Measurements from ENCODE around the gene MRPS23. TPM values are rescaled to one million over a fixed set of nuclear protein-coding genes. Genes with fewer than 3 reads are reported as not detected.

MRPS23 gene
- total and polyA plus RNA-seq, 9 of the 15 experiments (the other 6 are each of a cell fraction or from before 2014, with no cell fraction given), result 59.1 to 298 (median 98.8) TPM

DNA sequence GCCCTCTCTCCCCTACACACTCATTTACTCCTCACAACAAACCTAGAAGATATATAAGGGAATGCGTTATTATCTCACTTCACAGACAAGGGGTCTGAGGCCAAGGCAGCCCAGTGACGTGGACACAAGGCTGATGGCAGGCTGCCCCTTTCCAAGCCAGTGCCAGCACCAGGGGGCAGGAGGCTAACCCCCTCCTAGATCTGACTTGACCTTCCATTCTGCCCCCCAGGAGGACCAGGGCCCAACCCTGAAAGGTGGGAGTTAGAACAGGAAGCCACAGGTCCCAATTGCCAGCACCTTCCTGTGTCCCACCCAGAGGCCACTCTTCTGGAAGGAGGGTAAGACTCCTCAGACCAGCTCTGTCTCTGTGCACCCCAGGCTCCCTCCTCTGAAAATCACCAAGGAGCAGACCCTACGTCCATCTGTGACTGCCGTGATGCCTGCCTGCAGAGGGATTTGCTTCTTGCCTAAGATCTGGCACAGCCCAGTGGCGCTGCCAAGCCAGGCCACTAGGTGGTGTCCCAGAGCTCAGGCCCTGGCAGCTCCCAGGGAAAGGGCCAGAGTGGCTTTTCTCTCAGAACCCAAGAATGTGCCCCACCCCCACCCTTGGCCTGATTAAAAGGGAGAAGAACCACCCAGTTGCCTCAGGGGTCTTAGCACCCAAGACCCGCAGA lies 42.4 kb upstream of the MRPS23 start:
- no peaks in the 10 kb centered on the region; the same call in none of the 2 replicates for H4K20me1 ChIP-seq (replicated peaks; ENCODE audit: control insufficient read depth, insufficient read depth, low read length)
- peaks cover 6 to 45% of the 10 kb centered on the region in 2 experiments for H3K27me3 ChIP-seq (ENCODE audit: control insufficient read depth in 2 of 2, insufficient read depth in 2 of 2, low read length in 2 of 2)
- peak; percentile 87 for FAIRE-seq
- ChIA-PET CTCF (ENCODE audit: low intra/inter-chr PET ratio) (interaction anchor here (0.6 kb wide), 1 partner anchor 107 kb away, joined by 4 read pairs; no protein-coding TSS in a partner anchor), POLR2A (interaction anchor here (0.6 to 1.3 kb wide), 5 partner anchors 61 to 115 kb away, joined by 3 to 5 read pairs (median 4); no protein-coding TSS in a partner anchor)
- no TSS peak for BruUV-seq (replicated peaks)
- intact Hi-C loops (cut with micrococcal nuclease) (loop anchor here (1.0 to 10.0 kb wide), 3 partner anchors 33 to 223 kb away; no protein-coding TSS in a partner anchor), in situ Hi-C loops (cut with MboI) (no loop called here)
- no peak overlapping the region for H3K9ac ChIP-seq (ENCODE audit: insufficient read depth in 1 of 2, low read depth in 2 of 2, low read length in 2 of 2)
- peaks cover 4% of the 10 kb centered on the region for H3K9me1 ChIP-seq (ENCODE audit: control insufficient read depth, insufficient read depth, low read length)
- no peaks in the 10 kb centered on the region for H3K79me2 ChIP-seq (ENCODE audit: control insufficient read depth, insufficient read depth, low read length)
- no peak overlapping the region for H3K27ac ChIP-seq (ENCODE audit: extremely low read depth, low read depth, low read length)
- ATAC-seq, result peak; percentile 96
- H2AFZ ChIP-seq (ENCODE audit: low read depth, low read length), result no peak overlapping the region
- H3K4me2 ChIP-seq (ENCODE audit: insufficient read depth, low read length), result no peak overlapping the region
- no peaks in the 10 kb centered on the region for H3K9me3 ChIP-seq (replicated peaks; ENCODE audit: control insufficient read depth, insufficient read depth, low read depth, low read length)
- peak; percentile 82 to 86 (median 84) for DNase-seq (ENCODE audit: extremely low read depth in 1 of 4, low spot score in 3 of 4)
- H3K4me3 ChIP-seq, result no peak overlapping the region
- WGBS (ENCODE audit: insufficient coverage, low coverage, missing lambda C conversion rate), result 19% methylated on average over 4 of the region's 6 CpGs
- H3K4me1 ChIP-seq (replicated peaks in 1 of 2; ENCODE audit: control insufficient read depth in 2 of 2, insufficient read depth in 2 of 2, low read length in 2 of 2), result peaks cover 0 to 8% of the 10 kb centered on the region in 2 experiments; a peak in 2 of 5 replicates
- no peaks in the 10 kb centered on the region for H3K36me3 ChIP-seq (ENCODE audit: control insufficient read depth, insufficient read depth, low read length)
- TF ChIP-seq JUND (IDR thresholded peaks at IDR 0.05; ENCODE audit: borderline replicate concordance, low read depth, low read length), result peak; percentile 54; the same call in 1 of the 2 replicates
- TF ChIP-seq JUND (tag; IDR thresholded peaks at IDR 0.05; ENCODE audit: borderline replicate concordance, low read depth, low read length), result no peak
- peak; percentile 12; the same call in 1 of the 2 replicates for TF ChIP-seq CC2D1A (IDR thresholded peaks at IDR 0.05)
- TF ChIP-seq ZNF212 (CRISPR knock-in tag; IDR thresholded peaks at IDR 0.05), result no peak
- TF ChIP-seq, protein P1, sequence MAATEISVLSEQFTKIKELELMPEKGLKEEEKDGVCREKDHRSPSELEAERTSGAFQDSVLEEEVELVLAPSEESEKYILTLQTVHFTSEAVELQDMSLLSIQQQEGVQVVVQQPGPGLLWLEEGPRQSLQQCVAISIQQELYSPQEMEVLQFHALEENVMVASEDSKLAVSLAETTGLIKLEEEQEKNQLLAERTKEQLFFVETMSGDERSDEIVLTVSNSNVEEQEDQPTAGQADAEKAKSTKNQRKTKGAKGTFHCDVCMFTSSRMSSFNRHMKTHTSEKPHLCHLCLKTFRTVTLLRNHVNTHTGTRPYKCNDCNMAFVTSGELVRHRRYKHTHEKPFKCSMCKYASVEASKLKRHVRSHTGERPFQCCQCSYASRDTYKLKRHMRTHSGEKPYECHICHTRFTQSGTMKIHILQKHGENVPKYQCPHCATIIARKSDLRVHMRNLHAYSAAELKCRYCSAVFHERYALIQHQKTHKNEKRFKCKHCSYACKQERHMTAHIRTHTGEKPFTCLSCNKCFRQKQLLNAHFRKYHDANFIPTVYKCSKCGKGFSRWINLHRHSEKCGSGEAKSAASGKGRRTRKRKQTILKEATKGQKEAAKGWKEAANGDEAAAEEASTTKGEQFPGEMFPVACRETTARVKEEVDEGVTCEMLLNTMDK (IDR thresholded peaks at IDR 0.05; ENCODE audit: borderline replicate concordance, insufficient read depth, low read depth, low read length, poor library complexity, severe bottlenecking), result peak; percentile 31
- peak; percentile 36; the same call in 1 of the 2 replicates for TF ChIP-seq BHLHE40 (IDR thresholded peaks at IDR 0.05; ENCODE audit: low read length)
- no peak for TF ChIP-seq SMAD3 (CRISPR knock-in tag; conservative IDR thresholded peaks at IDR 0.05)
- 0 out of 2 replicates have a peak, but pooled peaks have one; percentile 13 for TF ChIP-seq CREM (IDR thresholded peaks at IDR 0.05; ENCODE audit: low read depth)
- TF ChIP-seq CTBP1 (IDR thresholded peaks at IDR 0.05; ENCODE audit: borderline replicate concordance), result peak; percentile 18; the same call in 1 of the 2 replicates
- peak; percentile 33; the same call in 1 of the 2 replicates for TF ChIP-seq NFIC (IDR thresholded peaks at IDR 0.05)
- TF ChIP-seq POLR3G (IDR thresholded peaks at IDR 0.05; ENCODE audit: extremely low read depth, insufficient read length, insufficient replicate concordance), result no peak
- no peak for TF ChIP-seq ZNF766 (CRISPR knock-in tag; conservative IDR thresholded peaks at IDR 0.05)
- TF ChIP-seq SMC3 (conservative IDR thresholded peaks at IDR 0.05; ENCODE audit: insufficient read depth, low read depth, low read length), result peak; percentile 85
- TF ChIP-seq, protein P2, sequence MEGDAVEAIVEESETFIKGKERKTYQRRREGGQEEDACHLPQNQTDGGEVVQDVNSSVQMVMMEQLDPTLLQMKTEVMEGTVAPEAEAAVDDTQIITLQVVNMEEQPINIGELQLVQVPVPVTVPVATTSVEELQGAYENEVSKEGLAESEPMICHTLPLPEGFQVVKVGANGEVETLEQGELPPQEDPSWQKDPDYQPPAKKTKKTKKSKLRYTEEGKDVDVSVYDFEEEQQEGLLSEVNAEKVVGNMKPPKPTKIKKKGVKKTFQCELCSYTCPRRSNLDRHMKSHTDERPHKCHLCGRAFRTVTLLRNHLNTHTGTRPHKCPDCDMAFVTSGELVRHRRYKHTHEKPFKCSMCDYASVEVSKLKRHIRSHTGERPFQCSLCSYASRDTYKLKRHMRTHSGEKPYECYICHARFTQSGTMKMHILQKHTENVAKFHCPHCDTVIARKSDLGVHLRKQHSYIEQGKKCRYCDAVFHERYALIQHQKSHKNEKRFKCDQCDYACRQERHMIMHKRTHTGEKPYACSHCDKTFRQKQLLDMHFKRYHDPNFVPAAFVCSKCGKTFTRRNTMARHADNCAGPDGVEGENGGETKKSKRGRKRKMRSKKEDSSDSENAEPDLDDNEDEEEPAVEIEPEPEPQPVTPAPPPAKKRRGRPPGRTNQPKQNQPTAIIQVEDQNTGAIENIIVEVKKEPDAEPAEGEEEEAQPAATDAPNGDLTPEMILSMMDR (IDR thresholded peaks at IDR 0.05 in 2 of 3, conservative IDR thresholded peaks at IDR 0.05 in 1 of 3; ENCODE audit: insufficient read depth in 2 of 3, low read depth in 1 of 3, low read length in 3 of 3), result peak; percentile 91 to 98 (median 94)
- no peak for TF ChIP-seq CAMTA2 (CRISPR knock-in tag; conservative IDR thresholded peaks at IDR 0.05)
- peak; percentile 81; the same call in 1 of the 2 replicates for TF ChIP-seq RB1 (IDR thresholded peaks at IDR 0.05; ENCODE audit: low read depth)
- no peak for TF ChIP-seq JUNB (CRISPR knock-in tag; conservative IDR thresholded peaks at IDR 0.05)
- TF ChIP-seq HCFC1 (IDR thresholded peaks at IDR 0.05; ENCODE audit: low read depth, low read length), result peak; percentile 42; the same call in 1 of the 2 replicates
- TF ChIP-seq ZKSCAN3 (CRISPR knock-in tag; IDR thresholded peaks at IDR 0.05), result no peak
- TF ChIP-seq XRCC5 (IDR thresholded peaks at IDR 0.05; ENCODE audit: low read depth, low read length), result 0 out of 2 replicates have a peak, but pooled peaks have one; percentile 57

All from K562 (cell line).